M059J (cell line): Measurements from ENCODE around the gene NRIP1. TPM values are rescaled to one million over a fixed set of nuclear protein-coding genes. Genes with fewer than 3 reads are reported as not detected.
A peak's percentile ranks its signal among the peaks of the same experiment; 100 is the strongest.

Source experiments
- DNase-seq: peaks from one replicate; pipeline ENCODE4 v3.0.0-alpha.2; 2012; ENCODE audit warnings: low read depth
- total RNA-seq: library from RNA; depleted of rRNA; stranded (reverse); fragments of >200 nt; shearing (Covaris generic); gene quantifications from 2 replicates; pipeline ENCODE4 v1.2.3, GENCODE V29; 2014; rRNA removed

The NRIP1 gene, protein sequence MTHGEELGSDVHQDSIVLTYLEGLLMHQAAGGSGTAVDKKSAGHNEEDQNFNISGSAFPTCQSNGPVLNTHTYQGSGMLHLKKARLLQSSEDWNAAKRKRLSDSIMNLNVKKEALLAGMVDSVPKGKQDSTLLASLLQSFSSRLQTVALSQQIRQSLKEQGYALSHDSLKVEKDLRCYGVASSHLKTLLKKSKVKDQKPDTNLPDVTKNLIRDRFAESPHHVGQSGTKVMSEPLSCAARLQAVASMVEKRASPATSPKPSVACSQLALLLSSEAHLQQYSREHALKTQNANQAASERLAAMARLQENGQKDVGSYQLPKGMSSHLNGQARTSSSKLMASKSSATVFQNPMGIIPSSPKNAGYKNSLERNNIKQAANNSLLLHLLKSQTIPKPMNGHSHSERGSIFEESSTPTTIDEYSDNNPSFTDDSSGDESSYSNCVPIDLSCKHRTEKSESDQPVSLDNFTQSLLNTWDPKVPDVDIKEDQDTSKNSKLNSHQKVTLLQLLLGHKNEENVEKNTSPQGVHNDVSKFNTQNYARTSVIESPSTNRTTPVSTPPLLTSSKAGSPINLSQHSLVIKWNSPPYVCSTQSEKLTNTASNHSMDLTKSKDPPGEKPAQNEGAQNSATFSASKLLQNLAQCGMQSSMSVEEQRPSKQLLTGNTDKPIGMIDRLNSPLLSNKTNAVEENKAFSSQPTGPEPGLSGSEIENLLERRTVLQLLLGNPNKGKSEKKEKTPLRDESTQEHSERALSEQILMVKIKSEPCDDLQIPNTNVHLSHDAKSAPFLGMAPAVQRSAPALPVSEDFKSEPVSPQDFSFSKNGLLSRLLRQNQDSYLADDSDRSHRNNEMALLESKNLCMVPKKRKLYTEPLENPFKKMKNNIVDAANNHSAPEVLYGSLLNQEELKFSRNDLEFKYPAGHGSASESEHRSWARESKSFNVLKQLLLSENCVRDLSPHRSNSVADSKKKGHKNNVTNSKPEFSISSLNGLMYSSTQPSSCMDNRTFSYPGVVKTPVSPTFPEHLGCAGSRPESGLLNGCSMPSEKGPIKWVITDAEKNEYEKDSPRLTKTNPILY (N-terminal part only)
- total RNA-seq, result 14.1 and 17.2 TPM in 2 replicates

DNA sequence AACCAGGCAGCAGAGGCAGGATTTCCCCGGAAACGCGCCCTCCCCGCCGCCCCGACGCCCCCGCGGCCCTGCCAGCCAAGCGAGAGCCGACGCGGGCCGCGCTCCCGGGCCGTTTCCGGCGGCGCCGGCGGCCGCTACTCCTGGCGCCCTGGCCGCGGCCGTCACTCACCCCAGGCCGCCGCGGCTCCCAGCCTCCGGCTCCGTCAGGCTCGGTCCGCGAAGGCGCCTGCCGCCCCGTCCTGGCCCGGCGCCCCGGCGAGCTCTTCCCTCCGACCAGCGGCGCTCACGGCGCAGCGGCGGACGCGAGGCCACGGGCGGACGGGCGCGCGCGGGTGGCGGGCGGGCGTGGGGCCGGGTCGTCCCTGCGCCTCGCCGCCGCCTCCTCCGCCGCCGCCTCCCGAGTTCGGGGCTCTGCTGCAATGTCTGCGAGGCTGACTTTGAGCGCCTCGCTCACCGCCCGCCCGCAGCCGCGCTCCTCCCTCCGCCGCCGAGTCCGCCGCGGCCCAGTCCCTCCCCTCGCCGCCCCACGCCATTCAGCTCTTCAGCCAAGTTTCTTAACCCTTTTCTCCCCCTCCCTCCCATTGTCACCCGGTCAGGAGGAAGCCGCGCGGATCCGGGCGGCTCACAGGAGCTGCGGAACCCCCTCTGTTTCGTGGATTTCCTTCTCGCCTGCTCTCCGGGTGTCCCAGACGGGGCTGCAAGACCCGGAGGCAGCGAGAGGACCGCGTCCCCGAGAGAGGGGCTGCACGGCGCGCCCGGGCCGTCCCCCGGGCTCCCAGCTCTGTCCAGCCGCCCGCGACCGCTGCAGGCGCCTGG, at the start of gene NRIP1:
Gene NRIP1, minus strand, starts transcription at position 425 of the 816 bp plus-strand sequence. CDS start 96,808 bp downstream, outside the sequence.
- DNase-seq, result peak; percentile 77

DNA sequence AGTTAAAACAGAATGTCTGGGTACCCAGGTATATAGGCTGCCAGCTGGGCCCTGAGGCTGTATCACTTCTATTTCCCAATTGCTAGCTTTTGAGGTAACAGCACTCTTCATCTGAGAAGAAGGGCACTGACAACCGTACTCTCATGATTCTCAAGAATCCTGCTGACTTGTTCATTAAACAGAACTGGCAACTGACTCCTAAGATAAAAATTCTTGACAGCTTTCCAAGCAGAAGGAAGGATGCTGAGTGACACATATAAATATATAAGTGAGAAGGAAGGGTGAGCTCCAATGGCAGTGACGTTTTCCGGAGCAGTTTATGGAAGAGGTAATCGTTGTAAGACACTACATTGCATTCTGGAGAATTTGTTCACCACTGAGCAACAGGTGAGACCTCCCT, 48.1 kb upstream of the NRIP1 start:
- DNase-seq, result no peak

DNA sequence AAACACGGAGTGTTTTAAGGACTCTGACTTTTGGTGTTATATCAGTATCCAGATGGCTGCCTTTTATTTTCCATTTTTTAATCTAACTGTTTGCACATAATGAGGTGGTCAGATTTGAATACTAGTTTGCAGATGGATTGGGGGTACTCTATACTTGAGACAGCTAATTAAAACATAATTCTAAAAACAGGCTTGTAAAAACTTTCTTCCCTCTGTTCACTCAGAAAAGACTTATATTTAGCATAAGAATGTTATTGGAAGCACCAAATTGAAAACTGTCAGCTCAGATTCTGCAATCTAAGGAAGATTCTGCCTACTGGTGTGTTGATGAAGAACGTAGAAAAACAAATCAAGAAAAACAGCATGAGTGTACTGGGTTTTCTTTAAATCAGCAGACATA, 44.0 kb upstream of the NRIP1 start:
- DNase-seq, result no peak

DNA sequence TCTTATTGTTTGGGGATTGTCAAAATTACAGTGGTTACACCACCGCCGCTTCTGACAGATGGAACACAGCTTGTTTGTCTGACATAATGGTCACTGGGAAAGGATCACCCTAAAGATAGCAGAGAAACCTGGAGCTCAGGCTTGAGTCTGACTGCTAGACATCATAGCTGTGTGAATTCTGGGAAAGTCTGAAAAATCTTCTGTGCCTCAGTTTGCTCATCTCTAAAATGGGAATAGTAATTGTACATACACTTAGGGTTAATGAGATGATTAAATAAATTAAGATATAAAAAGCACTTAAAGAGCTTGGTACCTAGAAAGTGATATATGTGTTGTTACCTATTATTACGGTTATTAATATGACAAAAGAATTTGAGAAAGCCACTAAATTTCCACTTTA, 39.7 kb upstream of the NRIP1 start:
- no peak for DNase-seq

DNA sequence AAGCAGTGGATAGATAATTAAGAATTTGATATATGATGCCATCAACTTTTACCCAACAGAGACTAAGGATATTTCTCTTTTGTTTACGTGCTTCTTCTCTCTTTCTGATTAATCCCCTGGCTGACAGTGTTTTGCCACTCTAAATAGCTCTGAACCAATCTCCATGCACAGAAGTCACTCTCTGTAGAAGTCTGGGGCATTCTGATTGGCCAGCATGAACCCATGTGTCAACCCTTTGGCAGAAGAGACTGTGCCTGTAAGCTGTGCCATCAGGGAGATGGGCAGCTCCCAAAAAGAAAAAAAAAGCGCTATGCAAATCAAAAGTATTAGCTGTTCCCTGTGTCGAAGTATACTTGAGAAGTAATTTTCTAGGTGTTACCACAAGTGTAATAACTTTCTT, 34.1 kb upstream of the NRIP1 start:
- peak; percentile 4 for DNase-seq

DNA sequence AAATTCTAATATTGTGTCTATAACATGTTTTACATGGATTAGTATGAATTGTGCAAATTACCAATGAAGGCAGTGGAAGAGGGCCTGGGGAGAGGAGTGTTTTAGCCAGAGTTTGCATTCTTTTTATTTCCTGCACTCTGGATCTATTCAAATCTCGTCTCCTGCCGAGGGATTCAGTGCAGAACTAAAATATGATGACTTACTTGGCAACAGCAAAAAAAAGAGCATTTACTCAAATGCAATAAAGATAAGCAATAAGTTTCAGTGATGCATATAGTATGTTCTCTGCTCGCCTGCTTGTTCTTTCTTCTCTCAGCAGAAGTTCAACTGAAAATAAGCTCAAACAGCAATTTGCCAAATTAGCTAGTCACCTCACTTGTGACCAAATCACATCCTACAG, 33.4 kb upstream of the NRIP1 start:
- no peak for DNase-seq

DNA sequence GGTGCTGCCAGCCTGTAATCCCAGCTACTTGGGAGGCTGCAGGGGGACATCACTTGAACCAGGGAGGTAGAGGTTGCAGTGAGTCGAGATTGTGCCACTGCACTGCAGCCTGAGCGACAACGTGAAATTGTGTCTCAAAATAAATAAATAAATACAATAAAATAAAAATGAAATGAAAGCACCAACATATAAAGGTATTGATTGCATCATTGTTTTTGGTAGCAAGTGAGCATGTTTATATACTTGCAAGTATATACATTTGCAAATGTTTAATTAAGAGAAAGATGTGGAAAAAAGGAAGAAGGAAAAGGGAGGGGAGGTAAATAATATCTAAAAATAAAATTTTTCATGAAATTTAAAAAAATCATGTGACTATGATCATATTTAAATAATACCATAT, 32.8 kb upstream of the NRIP1 start:
- no peak for DNase-seq

DNA sequence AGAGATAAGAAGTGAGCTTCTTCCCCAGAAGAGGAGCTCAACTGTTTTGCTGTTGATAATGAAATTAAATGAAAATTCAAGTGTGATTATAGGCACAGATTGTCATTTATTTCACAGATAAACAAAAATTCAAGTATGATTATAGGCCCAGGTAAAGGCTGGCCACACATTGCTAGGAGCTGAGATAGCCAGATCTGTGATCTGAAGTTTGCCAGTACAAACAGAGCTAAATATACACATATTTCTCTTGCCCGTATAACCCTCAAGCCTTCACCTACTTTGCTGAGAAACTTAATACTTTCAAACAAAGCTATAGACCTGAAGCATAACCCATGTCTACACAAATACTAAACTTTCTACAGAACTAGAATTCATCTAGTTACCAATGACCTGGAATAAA, 31.3 kb upstream of the NRIP1 start:
- no peak for DNase-seq

DNA sequence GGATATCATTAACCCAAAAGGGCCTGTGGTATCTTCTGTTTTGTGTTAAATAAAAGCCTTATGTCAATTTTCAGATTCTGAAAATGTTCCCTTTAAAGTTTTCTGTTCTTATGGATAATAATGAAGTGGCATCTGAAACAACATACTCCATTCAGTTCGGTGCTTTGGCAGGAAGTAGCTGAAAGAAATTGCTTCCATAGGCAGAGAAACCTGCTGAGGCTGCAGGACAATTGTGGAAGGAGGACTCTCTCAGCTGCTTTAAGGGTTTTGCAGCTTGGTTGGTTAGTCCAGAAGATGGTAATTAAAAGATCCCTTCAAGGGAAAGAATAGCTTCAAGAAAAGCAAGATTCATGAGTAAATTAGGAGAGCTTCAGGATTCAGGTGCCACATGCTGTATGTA, 30.5 kb upstream of the NRIP1 start:
- no peak for DNase-seq

DNA sequence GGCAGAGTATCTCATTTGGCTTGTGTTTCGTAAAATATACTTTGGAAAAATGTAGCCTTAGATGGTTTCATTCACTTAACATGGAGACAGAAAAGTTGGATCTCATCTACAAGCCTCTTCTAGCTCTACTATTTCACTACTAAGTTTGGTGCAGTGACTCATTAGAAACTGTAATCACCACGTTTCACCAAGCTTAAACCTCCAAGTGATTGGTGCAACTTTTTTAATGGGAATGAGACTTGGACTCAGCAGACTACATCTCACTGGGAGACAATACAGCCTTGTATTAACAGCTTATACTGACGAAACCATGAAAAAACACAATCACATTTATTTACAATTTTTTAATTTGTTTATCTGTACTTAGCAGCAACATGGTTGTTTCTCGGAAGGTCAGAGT, 29.9 kb upstream of the NRIP1 start:
- peak; percentile 25 for DNase-seq

DNA sequence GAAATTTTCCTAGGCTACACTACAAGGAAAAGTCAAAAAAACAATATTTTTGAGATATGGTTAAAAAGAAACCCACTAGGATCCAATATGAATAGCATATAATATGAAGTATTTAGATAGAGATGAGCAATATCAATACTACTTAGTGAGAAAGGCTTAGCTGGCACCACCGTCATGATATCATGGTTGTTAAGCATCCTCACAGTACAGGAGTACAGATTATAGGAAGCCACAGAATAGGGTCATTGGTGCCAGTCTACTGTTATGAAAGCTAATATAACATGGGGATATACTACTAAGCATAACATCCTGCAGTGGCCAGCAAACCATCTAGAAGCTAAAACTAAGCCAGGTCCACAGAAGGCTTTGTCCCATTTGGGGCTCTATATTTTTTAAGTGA, 28.4 kb upstream of the NRIP1 start:
- no peak for DNase-seq

DNA sequence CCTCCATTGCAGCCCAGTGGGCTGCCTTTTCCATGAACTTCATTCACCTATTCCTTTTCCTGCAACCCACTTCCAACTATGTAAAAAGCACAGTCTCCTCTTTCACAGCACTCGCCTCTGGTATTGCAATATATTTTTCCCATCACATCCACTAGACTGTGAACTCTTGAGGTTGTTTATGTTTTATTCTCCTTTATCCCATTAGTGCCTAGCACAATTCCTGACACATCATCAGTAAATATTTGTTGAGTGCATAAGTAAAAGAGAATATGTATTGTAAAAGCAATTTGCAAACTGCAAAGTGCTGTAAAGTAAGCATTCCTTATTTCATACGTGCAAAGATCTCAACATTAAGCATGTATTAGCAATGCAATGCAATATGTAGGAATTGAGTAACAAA, 27.9 kb upstream of the NRIP1 start:
- DNase-seq, result no peak

DNA sequence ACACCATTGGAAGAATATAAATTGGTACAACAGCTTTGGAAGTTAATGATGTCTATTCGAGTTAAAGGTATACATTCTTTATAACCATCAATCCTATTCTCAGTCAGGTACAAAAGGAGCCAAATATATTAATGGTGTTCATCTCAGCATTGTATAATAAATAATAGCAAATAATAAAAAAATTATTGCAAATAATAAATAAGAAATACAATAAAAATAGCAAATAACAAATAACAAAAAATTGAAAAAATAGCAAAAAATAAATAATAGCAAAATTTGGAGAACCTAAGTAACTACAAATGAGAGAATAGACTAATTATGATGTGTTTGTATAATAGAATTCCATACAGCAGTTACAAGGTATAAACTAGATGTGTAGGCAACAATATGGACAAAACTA, 25.6 kb upstream of the NRIP1 start:
- DNase-seq, result no peak

DNA sequence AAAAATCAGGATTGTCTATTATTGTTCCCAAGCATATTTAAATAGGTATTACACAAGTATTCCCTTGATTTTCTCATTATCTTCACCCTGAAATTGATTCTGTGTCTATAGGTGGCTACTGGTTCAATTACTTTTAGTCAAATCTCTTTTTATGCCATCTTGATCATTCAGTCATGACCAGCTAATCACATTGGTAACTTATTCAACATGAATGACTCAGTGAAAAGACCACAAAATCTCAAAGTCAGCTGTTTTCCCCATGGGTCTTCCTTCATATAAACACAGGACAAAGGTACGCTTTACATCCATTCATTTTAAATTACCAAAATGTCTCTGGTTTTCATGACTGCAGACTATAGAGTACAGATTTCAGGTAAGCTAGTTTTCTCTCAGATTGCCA, 23.7 kb upstream of the NRIP1 start:
- DNase-seq, result no peak

DNA sequence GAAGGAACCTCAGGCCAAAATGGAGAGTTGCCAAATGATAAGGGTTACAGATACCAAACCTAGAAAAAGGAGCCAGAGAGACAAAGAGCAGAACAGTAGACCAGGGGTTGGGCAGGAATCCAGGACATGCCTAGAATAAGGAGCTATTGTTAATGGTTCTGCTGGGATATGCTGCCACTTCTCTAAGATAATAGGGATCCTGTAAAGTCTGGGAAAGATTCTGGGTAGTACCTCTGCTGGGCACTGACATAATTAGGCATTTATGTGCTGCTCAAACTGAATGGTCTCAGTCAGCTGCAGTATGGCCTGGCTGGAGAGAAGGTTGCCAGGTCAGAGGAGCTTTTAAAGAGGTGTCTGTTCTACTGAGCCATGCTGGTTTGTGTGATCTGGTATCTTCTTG, 19.9 kb upstream of the NRIP1 start:
- DNase-seq, result no peak

DNA sequence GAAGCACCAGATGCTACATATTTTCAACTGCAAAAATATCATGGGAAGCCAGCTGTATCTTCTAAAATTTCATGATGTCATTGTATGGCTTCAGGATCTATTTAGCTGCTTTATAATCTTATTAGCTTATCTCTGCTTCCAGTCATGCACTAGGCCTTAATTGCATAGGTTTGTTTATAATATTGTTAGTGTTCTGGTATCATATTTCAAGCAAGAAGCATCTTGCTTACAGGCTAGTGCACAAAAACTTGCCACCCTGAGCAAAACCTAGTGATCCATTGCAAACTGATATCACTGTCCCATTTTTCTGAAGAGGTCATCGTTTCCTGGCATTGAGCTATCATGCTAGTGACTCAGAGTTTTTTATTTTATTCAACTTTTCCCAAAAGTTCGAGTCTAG, 15.7 kb upstream of the NRIP1 start:
- DNase-seq, result no peak

DNA sequence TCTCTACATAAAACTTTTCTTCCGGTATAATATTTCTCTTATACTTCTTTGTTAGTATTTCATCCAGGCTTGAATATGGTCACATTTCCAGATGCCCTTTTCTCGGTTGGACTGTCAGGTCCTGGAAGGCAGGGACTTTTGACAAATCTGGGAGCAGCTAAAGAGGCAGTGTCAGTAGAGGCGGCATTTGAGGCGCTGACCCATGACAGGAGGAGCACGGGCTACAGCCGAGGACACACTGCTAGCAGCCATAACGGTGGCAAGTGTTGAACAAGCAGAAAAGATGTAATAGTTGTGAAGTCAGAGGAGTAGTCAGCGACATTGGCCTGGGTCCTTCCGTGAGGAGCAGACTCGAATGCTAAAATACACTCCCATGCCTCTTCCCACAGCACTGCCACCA, 14.5 kb upstream of the NRIP1 start:
- no peak for DNase-seq

DNA sequence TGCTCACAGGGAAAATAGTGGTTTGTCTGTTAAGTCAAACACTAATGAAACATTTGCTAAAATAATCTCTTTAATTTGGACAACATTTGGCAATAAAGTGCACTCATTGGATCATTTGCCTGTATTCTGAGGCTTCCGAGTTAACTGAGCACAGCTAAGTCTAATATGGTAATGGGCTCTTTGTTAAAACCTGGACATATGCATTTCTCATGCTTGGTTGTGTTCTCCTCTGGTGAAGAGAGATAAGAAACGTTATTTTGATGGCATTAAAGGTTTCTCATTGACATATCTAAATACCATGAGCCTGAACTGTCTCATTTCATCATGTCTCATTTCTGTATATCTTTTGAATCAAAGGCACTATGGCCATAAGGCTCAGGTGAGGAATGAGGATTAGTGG, 13.4 kb upstream of the NRIP1 start:
- no peak for DNase-seq

DNA sequence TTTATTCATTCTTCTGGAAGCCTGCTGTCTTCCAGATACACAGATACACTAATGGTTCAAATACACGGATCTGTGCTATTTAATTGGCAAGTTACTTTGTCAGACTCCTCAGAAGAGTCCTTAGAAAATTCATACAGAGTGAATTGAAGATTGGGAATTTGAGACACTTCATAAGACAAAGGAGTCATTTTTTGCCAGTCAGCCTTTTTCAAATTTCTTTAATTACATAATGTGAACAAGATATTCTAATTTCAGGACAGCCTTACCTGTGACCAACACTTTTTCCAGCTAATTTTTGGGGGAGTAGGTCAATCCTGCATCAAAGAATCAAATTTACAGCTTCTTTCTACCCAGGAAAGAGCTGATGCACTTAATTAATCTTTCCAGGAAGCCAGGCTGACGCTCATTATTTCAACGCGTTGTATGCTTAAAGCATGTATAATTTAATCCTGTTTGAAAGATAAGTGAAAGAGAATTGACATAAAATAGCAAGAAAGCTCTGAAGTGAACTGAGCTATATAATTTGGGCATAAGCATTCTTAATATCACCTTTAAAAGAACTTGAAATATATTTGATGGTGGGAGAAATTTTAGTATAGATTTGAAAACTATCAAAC, 12.8 kb upstream of the NRIP1 start:
- no peak for DNase-seq

DNA sequence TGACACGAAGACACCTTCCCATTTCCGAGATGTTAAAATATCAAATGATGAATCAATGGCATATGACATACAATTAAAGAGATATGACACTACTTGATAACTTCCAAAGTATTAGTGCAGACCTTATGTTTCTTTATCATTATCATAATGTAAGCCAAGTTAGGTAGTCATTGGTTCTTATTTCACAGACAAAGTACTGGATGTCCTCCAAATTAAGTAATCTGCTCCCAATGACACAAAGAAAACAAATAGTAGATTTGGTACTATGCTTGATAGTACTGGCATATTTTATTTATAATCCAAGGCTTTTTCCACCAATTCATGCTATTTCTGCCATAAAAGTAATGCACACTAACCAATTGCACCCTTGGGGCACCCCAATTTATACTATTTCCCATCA, 11.9 kb upstream of the NRIP1 start:
- DNase-seq, result no peak

DNA sequence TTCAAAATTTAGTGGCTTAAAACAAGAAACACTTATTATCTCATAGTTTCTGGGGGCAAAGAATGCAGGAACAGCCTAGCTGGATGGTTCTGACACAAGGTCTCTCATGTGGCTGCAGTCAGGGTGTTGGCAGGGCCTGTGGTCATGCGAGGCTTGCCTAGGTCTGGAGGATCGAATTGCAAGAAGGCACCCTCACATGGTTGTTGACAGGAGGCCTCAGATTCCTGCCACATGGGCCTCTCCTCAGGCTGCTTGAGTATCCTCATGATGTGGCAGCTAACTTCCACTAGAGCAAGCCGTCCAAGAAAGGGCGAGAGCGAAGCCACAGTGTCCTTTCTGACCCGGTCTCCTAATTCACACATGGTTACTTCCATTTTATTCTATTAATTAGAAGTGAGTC, 6.2 kb upstream of the NRIP1 start:
- no peak for DNase-seq
